ENCODE measurements around the gene GRAMD2B.
"Not testable (repeated sequence)": the region's sequence is repeated elsewhere in the genome, so short reads cannot be mapped to it uniquely, and the experiment has no call there.

GRAMD2B gene

GRCh38 chr5:126422994-126423788, at the start of gene GRAMD2B:
Gene GRAMD2B, plus strand, starts transcription at chr5:126423409. Its CDS starts 198 bp downstream, at chr5:126423607.
- peak; percentile 74 for DNase-seq

GRCh38 chr5:126374109-126374416, 49.1 kb upstream of the GRAMD2B start:
- no peak for DNase-seq

- no peak for DNase-seq
Measured at GRCh38 chr5:126376443-126376842, 46.8 kb upstream of the GRAMD2B start.

- no peak for DNase-seq
Measured at GRCh38 chr5:126377424-126377823, 45.8 kb upstream of the GRAMD2B start.

- DNase-seq = not testable (repeated sequence)
Measured at GRCh38 chr5:126380316-126380715, 42.9 kb upstream of the GRAMD2B start.

GRCh38 chr5:126383246-126383645, 40.0 kb upstream of the GRAMD2B start:
- no peak for DNase-seq

GRCh38 chr5:126383776-126384175, 39.4 kb upstream of the GRAMD2B start:
- no peak for DNase-seq

GRCh38 chr5:126384985-126385384, 38.2 kb upstream of the GRAMD2B start:
- DNase-seq = no peak

GRCh38 chr5:126385524-126386502, 37.4 kb upstream of the GRAMD2B start:
- no peak for DNase-seq

- DNase-seq = no peak
Measured at GRCh38 chr5:126389179-126389578, 34.0 kb upstream of the GRAMD2B start.

GRCh38 chr5:126390051-126390450, 33.2 kb upstream of the GRAMD2B start:
- no peak for DNase-seq

GRCh38 chr5:126391386-126391785, 31.8 kb upstream of the GRAMD2B start:
- DNase-seq = no peak

- DNase-seq = no peak
Measured at GRCh38 chr5:126394211-126394788, 28.9 kb upstream of the GRAMD2B start.

GRCh38 chr5:126395198-126395597, 28.0 kb upstream of the GRAMD2B start:
- DNase-seq = no peak

GRCh38 chr5:126395605-126396004, 27.6 kb upstream of the GRAMD2B start:
- DNase-seq = no peak

GRCh38 chr5:126396721-126397120, 26.5 kb upstream of the GRAMD2B start:
- DNase-seq = not testable (repeated sequence)

- no peak for DNase-seq
Measured at GRCh38 chr5:126398791-126399190, 24.4 kb upstream of the GRAMD2B start.

GRCh38 chr5:126400621-126401251, 22.5 kb upstream of the GRAMD2B start:
- no peak for DNase-seq

GRCh38 chr5:126402621-126403555, 20.3 kb upstream of the GRAMD2B start:
- no peak for DNase-seq

GRCh38 chr5:126403876-126404275, 19.3 kb upstream of the GRAMD2B start:
- no peak for DNase-seq

- no peak for DNase-seq
Measured at GRCh38 chr5:126410623-126411022, 12.6 kb upstream of the GRAMD2B start.

- no peak for DNase-seq
Measured at GRCh38 chr5:126413856-126414255, 9.4 kb upstream of the GRAMD2B start.
